Hindlimb muscle (tissue), 1 donor: Measurements from ENCODE around the gene CYP26C1. TPM values are rescaled to one million over a fixed set of nuclear protein-coding genes. Genes with fewer than 3 reads are reported as not detected.
"Not testable (repeated sequence)": the region's sequence is repeated elsewhere in the genome, so short reads cannot be mapped to it uniquely, and the experiment has no call there.

Source experiments
- DNase-seq: peaks from one replicate; pipeline ENCODE4 v3.0.0-alpha.2; 2013
- polyA plus RNA-seq: library from polyadenylated mRNA; unstranded; fragments of 120-200 nt; gene quantifications from one replicate; pipeline ENCODE4 v1.2.1, GENCODE V29; 2013; ENCODE audit not compliant: insufficient read length

Gene CYP26C1
- polyA plus RNA-seq, 1 donor = not detected

DNA sequence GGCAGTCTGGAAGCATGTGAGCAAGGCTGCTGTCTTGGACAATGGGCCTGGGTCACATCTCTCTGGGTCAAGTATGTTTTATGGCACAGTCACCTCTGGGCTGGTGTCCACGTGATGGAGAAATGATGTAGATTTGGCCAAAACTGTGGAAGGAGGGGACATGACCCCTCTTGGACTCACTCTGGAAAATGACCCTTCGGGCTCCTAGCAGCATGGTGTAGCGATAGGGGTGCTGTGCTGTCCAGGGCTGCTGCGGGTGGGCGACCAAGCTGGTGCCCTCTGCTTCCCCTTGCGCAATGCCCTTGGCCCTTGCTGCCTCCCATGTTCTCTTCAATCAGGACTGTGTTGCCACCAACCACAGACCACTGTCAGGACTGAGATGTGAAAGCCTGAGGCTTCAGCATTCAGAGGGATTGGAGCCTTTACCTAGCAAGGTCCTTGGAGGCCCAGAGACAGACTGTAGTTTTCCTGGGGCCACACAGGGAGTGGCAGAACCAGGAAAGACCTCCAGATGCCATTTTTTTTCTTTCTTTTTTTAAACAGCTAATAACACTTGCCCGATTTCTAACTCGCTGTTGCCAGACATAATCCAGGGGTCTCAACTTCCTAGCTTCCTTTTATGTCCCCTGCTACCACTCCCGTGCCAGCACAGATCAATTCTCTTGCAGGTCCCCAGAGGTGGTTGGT lies 19.2 kb downstream of the CYP26C1 start:
- DNase-seq = no peak

DNA sequence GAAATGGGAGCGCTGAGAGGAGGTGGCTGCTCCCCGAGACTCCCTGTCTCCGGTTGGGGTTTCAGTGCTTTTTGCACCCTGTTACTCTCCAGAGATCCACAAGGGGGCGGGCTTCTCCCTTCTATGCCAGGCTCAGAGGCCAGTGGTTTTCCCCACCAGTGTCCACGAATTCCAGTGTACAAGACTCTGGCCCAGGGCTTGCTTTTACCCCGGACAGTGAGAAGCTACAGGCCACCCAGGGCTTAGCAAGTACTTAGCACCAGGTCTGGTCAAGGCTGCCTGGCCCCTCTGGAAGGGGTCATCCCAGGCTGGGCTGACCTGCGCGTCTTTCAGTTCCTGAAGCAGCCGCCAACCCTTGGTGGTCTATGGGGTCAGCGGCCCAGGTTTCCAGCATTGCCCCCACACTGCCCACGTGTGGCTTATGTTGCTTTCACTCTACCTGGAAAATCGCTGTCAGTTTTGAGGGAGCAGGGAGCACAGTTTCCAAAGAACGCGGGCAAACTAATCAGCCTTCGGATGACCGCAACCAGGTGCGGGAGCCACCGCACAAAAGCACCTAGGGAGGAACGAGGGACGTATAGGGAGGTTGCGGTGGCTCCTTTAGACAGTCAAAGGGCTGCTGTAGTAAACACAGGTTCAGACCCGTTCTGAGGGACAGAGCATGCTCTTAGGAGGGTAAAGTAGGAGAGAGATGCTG lies 19.9 kb downstream of the CYP26C1 start:
- peak; percentile 46 for DNase-seq

- no peak for DNase-seq
Observed at GRCh38 chr10:93081318-93081717, 20.7 kb downstream of the CYP26C1 start.

DNA sequence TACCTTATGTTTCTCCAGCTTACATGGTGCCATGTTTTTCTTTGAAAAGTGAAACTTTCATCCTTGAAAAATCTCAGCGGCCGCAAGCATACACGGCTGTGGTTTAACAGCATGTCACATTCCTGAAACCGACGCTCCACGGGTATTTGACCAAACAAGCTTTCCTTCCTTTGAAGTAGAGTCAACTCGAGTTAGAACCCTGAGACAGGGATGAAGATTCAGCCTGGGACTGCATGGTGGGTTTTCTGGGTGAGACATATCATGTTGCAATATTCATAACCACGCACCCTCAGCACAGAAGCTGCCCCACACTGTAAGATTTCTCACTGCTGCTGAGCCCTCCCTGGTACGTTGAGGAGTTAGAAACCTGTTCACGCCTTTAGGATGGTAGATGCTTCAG lies 21.2 kb downstream of the CYP26C1 start:
- DNase-seq = no peak

- no peak for DNase-seq
Observed at GRCh38 chr10:93083743-93084539, 23.3 kb downstream of the CYP26C1 start.

DNA sequence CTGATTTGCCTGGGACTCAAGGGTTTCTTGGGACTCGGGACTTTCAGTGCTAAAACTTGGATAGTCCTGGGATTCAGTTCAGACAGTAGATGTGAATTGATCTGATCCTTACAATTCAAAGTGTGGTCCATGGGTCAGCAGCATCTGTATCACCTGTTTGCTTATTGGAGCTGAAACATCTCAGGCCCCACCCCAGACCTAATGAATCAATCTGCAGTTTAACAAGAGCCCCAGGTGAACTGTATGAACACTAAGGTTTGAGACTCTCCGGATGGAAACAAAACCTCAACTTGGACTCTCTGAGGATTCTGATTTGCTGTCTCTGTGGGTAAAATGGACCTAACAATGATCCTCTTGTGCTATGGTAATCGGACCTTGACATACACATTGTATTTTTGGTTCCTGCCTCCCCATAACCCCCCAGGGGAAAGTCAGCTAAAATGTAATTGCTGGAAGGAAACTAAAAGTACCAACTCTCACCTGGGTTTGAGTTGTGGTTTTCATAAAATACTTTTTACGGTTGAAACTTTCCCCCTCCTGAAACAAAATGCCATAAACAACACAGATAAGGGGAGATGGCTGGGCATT lies 24.8 kb downstream of the CYP26C1 start:
- no peak for DNase-seq

DNA sequence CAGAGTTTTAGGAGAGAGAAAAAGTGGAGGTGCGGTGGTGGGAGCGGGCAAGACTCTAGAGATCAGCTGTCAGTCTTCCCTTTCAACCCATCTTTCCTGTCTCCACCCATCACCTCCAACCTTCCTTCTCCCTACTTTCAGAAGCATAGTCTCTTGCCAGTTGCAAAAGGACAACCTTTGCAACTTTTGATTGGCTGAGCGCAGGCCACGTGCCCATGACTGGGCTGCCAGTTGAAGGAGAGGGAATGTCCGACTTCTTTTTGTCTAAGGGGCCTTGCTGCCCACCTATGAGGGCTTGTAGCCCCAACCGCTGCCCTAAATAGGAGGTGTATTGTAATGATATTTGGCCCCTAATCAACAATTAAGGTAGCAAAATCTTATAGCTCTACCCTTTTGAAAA lies 25.7 kb downstream of the CYP26C1 start:
- DNase-seq = no peak

- DNase-seq = no peak
Observed at GRCh38 chr10:93087846-93088245, 27.2 kb downstream of the CYP26C1 start.

- no peak for DNase-seq
Observed at GRCh38 chr10:93088466-93088865, 27.9 kb downstream of the CYP26C1 start.

DNA sequence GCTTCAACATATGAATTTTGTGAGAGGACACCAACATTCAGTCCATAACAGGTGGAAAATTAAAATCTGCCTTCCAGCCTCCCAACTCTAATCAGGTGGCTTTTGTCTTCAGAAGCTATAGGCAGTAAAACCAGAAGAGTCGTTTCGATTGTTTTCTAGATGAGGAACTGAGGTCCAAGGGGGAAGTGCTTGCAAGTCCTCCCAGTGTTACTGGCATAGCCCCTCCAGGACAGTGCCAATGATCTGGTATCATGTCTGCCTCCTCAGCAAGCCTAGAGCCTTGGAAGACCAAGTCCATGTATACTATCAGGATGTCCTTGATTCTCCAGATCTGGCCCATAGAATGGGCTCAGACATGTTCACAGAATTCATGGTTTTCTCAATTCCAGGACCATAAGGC lies 30.0 kb downstream of the CYP26C1 start:
- no peak for DNase-seq

GRCh38 chr10:93091960-93092359 lies 31.4 kb downstream of the CYP26C1 start:
- no peak for DNase-seq

GRCh38 chr10:93095225-93095624 lies 34.6 kb downstream of the CYP26C1 start:
- no peak for DNase-seq

DNA sequence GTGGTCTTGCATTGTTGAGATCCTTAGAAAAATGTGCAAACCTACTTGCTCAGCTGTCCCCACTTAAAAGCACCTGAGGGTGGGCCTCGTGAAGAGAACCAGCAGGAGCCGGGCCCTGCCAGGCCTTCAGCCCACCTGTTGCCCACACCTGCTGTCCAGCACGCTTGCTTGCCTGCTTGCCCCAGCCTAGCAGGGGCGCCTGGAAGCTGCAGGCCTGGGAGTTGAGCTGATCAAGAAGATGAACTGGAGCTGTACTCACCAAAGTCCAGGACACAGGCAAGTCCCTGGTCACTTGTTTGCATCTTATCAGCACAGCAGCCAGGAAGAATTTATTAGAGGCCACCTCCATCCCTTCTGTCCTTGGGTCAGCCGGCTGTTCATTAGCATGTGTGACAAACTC lies 36.3 kb downstream of the CYP26C1 start:
- no peak for DNase-seq

DNA sequence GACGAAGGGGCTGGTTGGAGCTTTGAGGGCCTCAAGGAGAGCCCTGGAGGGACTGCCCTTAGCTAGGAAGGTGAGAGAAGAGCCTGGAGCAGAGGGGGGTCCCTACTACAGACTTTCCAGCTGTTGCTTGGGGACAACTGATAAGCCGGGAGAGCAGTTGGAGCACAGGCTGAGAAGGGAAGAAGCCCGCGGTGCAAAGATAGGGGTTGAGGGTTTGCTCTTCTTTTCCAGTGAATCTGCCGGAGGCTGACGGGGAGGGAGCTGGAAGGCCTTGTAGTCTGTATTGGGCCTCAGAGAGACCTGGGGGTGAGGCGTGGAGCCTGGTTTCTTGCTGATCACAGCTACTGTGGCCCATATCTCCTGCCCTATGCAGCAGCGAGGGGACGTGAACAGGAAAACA lies 36.8 kb downstream of the CYP26C1 start:
- no peak for DNase-seq

- DNase-seq = no peak
Observed at GRCh38 chr10:93098816-93099215, 38.2 kb downstream of the CYP26C1 start.

DNA sequence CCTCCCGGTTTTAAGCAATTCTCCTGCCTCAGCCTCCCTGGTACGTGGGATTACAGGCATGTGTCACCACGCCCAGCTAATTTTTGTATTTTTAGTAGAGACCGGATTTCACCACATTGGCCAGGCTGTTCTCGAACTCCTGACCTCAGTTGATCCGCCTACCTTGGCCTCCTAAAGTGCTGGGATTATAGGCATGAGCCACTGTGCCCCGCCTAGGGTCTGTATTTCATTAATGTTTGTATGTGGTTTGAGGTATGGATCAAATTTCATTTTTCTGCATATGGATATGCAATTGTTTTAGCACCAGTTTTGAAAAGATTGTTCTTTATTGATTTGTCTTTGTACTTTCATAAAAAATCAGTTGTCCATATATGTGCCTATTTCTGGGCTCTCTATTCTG lies 39.1 kb downstream of the CYP26C1 start:
- DNase-seq = no peak

DNA sequence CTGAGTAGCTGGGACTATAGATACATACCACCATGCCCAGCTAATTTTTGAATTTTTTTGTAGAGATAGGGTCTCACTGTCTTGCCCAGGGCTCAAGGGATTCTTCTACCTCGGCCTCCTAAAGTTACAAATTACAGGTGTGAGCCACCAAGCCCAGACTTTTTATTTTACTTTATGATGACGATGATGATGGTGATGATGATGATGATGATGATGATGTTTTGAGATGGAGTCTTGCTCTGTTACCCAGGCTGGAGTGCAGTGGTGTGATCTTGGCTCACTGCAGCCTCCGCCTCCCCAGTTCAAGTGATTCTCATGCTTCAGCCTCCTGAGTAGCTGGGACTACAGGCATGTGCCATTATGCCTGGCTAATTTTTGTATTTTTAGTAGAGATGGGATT lies 40.5 kb downstream of the CYP26C1 start:
- DNase-seq = not testable (repeated sequence)

GRCh38 chr10:93103953-93104352 lies 43.4 kb downstream of the CYP26C1 start:
- DNase-seq = no peak

DNA sequence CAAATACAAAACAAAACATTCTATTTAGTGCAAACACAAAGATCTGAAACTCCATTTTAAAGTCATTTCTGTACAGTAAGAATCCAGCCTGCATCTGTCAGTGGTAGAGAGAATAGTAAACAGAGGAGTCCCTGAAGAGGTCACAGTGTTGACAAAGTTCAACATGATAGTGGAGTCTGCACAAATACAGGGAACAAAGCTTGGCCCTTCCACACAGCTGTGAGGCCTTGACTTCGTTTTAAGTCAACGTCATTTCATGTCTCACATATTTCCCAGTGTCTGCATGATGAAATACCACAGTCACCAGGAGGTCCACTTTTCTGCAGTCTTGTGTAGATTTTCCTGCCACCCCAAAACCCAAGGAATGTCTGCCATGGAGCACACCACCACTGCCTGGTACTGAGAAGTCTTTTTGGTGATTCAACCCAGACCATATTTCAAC lies 46.1 kb downstream of the CYP26C1 start:
- no peak for DNase-seq

GRCh38 chr10:93110472-93111146 lies 50.0 kb downstream of the CYP26C1 start:
- no peak for DNase-seq

- DNase-seq = no peak
Observed at GRCh38 chr10:93113042-93113441, 52.4 kb downstream of the CYP26C1 start.

DNA sequence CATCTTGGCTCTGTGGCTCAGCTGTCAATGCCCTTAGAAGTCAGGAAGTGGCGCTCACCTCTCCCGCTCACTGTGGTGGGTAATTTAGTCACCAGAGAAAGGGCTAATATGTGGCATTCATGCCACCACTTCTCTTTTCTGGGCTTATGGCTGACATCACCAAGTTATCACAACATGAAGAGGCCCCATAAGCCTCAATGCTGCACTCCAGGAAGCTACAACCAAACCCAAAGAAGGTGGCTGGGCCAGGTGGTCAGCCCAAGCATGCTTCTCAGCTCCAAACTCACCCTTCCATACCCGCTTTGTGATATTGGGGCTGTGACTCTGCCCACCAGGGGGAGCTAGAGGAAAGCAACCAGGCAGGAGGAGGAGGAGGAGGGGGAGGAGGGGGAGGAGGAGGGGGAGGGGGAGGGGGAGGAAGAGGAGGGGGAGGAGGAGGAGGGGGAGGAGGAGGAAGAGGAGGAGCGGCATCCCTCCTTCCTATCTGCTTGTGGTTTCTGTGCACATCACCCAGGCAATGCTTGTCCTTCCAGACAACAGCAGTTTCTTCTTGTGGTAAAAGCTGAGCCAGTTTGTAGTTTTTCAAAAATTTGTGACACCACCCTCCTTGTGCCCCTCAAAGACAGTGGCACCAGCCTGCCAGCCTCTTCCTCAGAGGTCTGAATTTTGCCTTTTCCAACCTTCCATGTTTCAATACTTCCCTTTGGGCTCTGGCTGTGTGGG lies 55.2 kb downstream of the CYP26C1 start:
- DNase-seq = peak; percentile 32
